Measurements from ENCODE around the gene UBL4B.

GRCh38 chr1:110063781-110064180 lies 48.5 kb upstream of the UBL4B start:
- TF ChIP-seq POLR2A (IDR thresholded peaks at IDR 0.05) = no peak
- TF ChIP-seq, protein P1, sequence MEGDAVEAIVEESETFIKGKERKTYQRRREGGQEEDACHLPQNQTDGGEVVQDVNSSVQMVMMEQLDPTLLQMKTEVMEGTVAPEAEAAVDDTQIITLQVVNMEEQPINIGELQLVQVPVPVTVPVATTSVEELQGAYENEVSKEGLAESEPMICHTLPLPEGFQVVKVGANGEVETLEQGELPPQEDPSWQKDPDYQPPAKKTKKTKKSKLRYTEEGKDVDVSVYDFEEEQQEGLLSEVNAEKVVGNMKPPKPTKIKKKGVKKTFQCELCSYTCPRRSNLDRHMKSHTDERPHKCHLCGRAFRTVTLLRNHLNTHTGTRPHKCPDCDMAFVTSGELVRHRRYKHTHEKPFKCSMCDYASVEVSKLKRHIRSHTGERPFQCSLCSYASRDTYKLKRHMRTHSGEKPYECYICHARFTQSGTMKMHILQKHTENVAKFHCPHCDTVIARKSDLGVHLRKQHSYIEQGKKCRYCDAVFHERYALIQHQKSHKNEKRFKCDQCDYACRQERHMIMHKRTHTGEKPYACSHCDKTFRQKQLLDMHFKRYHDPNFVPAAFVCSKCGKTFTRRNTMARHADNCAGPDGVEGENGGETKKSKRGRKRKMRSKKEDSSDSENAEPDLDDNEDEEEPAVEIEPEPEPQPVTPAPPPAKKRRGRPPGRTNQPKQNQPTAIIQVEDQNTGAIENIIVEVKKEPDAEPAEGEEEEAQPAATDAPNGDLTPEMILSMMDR (IDR thresholded peaks at IDR 0.05) = no peak
- TF ChIP-seq EP300 (IDR thresholded peaks at IDR 0.05) = no peak
- no peak for TF ChIP-seq POLR2AphosphoS5 (IDR thresholded peaks at IDR 0.05)

All from gastroesophageal sphincter (tissue), 3 donors.